ENCODE data around the gene L3MBTL4.

GRCh38 chr18:6336239-6336638 lies 78.5 kb downstream of the L3MBTL4 start:
- no peak for TF ChIP-seq CTCF (IDR thresholded peaks at IDR 0.05)
- TF ChIP-seq POLR2A (IDR thresholded peaks at IDR 0.05): no peak

All from adrenal gland (tissue), 5 donors.